NOMO-1 treated with dmso at 0.1 percent for 144 hours (cell line): ENCODE data around the gene UBL3.

Experiments used
- DNase-seq: peaks from one replicate; lab custom pipeline; 2025; ENCODE audit not compliant: unreplicated experiment; lab: John Stamatoyannopoulos, UW

The UBL3 gene

GRCh38 chr13:29857085-29857484, 6.7 kb upstream of the UBL3 start:
- no peak for DNase-seq

GRCh38 chr13:29856426-29856825, 6.0 kb upstream of the UBL3 start:
- DNase-seq, result no peak

- DNase-seq, result no peak
Observed at GRCh38 chr13:29855784-29856183, 5.4 kb upstream of the UBL3 start.

GRCh38 chr13:29855009-29855408, 4.6 kb upstream of the UBL3 start:
- no peak for DNase-seq

- DNase-seq, result no peak
Observed at GRCh38 chr13:29853131-29853530, 2.7 kb upstream of the UBL3 start.

- no peak for DNase-seq
Observed at GRCh38 chr13:29852472-29853054, 2.1 kb upstream of the UBL3 start.

- peak; percentile 56 for DNase-seq
Observed at GRCh38 chr13:29849731-29850212, 645 bp downstream of the UBL3 start.

GRCh38 chr13:29849071-29849631, 1.3 kb downstream of the UBL3 start:
- DNase-seq, result peak; percentile 40

- DNase-seq, result no peak
Observed at GRCh38 chr13:29847501-29847983, 2.9 kb downstream of the UBL3 start.

GRCh38 chr13:29846475-29847256, 3.8 kb downstream of the UBL3 start:
- no peak for DNase-seq

- no peak for DNase-seq
Observed at GRCh38 chr13:29845440-29846056, 4.9 kb downstream of the UBL3 start.

- DNase-seq, result no peak
Observed at GRCh38 chr13:29844441-29844840, 6.0 kb downstream of the UBL3 start.

- DNase-seq, result no peak
Observed at GRCh38 chr13:29840585-29840984, 9.8 kb downstream of the UBL3 start.

GRCh38 chr13:29835280-29836061, 14.9 kb downstream of the UBL3 start:
- no peak for DNase-seq

GRCh38 chr13:29832761-29833298, 17.6 kb downstream of the UBL3 start:
- DNase-seq, result no peak

GRCh38 chr13:29830000-29830399, 20.4 kb downstream of the UBL3 start:
- no peak for DNase-seq

GRCh38 chr13:29819143-29819542, 31.3 kb downstream of the UBL3 start:
- no peak for DNase-seq

GRCh38 chr13:29817604-29818378, 32.6 kb downstream of the UBL3 start:
- DNase-seq, result peak; percentile 81

- DNase-seq, result no peak
Observed at GRCh38 chr13:29816715-29817114, 33.7 kb downstream of the UBL3 start.

- no peak for DNase-seq
Observed at GRCh38 chr13:29815336-29815735, 35.1 kb downstream of the UBL3 start.
